Astrocyte of the hippocampus (primary cell): ENCODE measurements around the gene APP.

ENCODE experiments used
- DNase-seq: peaks from one replicate; pipeline ENCODE4 v3.0.0; 2011; ENCODE audit warnings: low read depth, low spot score

Gene APP

DNA sequence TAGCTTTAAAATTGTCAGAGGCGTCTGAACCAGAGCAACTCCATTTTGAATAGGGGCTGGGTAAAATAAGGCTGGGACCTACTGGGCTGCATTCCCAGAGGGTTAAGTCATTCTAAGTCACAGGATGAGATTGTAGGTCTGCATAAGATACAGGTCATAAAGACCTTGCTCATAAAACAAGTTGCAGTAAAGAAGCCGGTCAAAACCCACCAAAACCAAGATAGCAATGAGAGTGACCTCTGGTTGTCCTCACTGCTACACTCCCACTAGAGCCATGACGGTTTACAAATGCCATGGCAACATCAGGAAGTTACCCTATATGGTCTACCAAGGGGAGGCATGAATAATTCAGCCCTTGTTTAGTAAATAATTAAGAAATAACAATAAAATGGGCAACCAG is 292.2 kb downstream of the APP start:
- DNase-seq, result peak; percentile 11

DNA sequence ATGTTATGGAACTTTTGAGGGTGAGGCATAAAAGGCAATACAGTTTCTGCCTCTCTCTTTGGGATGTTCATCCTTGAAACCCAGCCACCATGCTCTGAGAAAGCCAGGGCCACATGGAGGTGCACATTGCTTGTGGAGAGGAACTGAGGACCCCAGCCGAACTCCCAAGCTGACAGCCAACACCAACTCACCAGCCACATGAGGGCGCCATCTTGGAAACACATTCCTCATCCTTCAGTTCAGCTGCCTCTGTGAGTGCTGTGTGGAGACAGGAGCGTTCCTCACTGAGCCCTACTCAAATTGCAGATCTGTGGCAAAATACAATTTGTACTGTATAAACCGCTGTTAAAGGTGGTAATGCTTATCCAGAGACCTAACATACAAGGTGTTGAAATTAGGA is 298.3 kb downstream of the APP start:
- DNase-seq, result no peak

DNA sequence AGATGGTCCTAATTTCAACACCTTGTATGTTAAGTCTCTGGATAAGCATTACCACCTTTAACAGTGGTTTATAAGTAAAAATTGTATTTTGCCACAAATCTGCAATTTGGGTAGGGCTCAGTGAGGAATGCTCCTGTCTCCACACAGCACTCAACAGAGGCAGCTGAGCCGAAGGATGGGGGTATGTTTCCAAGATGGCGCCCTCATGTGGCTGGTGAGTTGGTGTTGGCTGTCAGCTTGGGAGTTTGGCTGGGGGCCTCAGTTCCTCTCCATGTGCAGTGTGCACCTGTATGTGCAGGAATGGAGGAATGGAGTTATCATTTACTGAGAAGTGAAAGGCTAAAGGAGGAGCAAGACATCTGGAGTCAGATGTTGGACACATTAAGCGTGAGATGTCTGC is 299.0 kb downstream of the APP start:
- DNase-seq, result no peak

DNA sequence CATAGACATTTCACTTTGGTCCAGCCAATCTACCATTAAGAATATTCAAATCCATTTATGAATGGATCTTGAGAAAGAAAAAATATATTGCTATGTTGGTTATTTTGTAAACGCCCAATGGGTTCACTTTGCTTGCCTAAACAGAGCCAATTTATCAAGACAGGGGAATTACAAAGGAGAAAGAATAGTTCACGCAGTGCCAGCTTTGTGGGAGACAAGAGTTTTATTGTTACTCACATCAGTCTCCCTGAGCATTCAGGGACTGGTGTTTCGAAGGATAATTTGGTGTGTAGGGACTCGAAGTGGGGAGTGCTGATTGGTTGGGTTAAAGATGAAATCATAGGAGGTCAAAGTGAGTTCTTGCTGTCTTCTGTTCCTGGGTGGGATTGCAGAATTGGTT is 300.5 kb downstream of the APP start:
- no peak for DNase-seq

DNA sequence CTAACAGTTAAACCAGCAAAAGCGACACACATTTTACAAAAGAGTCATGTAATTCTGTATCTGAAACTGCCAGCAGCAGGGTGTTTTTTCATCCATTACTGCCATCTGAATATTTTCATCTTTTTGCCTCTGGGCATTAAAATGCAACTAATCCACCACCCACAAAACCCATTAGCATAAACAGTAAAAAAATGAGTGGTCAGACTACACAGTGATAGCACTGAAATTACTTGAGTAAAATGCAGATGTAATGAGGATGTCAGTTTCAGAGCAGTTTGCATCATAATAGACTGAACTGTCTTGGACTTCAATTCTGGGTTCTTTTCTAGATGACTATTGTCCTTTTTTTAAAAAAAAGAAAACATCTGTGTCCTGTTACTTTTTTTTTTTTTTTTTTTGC is 303.5 kb downstream of the APP start:
- no peak for DNase-seq

DNA sequence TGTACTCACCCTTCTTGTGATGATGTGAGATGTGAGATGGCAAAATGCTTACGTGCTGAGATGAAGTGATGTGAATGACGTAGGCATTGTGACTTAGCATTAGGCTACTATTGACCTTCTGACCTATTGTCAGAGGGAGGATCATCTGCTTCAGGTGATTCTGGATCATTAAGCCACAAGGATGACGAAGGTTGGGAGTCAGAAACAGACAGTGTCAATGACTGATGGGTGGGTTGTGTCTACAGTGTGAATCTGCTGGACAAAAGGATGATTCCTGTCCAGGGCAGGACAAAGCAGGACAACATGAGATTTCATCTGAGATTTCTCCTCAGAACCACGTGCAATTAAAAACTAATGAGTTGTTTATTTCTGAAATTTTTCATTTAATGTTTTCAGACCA is 306.8 kb downstream of the APP start:
- no peak for DNase-seq

DNA sequence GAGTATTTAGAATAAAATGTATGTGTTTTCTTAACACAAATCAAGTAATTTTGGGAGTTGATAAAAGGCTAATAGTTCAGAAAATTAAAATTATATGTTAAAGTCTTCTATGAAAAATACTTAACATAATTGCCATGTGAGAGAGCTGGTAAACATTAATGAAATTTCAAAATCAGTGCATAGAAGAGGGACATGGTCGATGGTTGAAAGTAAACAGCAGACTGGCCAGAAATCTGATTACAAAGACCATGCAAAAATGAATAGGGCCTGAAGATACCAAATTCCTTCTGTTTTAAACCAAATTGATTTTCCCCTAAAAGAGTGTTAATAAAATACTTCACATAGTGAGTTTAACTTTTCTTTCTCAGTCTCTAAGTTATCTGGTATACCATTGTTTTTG is 307.5 kb downstream of the APP start:
- no peak for DNase-seq

DNA sequence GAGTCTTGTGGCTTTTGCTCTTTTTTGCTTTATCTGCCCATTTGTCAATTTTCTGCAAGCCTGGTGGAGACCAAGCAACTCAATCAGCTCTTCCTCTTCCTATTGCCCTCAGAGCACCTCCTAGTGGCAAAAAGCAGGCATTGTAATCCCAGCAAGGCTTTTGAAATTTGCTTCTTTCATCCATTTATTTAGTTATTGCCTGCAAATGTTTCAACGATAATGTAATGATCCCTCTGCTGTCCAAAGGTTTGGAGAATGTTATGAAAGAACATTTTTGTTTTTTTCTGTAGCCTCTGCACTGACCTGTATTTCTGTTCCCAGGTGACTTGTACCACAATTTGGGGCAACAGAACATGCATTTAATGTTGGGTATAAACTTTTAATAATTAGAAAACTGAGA is 308.0 kb downstream of the APP start:
- DNase-seq, result peak; percentile 51

DNA sequence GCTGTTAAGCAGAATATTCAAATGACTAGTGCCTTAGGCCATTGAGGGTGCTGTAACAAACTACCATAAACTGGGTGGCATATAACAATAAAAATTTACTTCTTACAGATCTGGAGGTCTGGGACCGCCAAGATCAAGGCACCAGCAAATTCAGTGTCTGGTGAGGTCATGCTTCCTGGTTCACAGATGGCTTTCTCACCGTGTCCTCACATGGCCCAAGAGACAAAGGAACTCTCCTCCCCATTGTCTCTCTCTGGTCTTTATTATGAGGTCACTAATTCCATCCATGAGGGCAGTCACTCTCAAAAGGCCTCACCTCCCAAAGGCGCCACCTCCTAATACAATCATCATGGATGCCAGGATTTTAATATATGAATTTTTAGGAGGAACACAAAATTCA is 308.5 kb downstream of the APP start:
- DNase-seq, result no peak

DNA sequence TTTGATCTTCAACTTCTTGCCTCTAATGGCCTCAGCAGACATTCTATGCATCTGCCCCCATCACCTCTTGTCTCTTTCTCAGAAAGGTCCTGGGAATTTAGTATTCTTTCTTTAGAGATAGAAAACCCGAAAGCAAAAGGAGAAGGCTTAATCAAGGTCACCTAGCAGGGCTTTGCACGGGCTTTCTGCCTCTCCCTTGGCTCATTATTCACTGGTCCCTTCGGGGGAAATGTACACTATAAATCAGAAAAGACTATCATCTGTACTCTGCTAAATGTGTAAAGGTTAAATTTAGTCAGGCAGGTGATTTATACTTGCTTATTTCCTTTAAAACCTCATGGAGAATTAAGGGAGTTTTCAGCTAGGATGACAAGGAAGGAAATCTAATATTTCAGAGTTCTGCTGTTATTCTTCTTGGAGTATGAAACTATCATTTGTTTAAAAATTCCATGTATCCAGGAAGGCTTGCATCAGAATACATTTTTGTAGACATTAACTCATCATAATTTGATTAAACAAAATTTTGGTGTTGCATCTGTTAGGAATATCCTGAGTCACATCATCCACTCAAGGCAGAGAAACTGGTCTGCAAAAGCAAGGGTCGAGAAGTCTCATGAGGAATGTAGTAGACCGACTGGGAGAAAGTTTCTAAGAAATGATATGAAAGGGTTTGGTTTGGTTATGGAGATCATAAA is 311.2 kb downstream of the APP start:
- no peak for DNase-seq

DNA sequence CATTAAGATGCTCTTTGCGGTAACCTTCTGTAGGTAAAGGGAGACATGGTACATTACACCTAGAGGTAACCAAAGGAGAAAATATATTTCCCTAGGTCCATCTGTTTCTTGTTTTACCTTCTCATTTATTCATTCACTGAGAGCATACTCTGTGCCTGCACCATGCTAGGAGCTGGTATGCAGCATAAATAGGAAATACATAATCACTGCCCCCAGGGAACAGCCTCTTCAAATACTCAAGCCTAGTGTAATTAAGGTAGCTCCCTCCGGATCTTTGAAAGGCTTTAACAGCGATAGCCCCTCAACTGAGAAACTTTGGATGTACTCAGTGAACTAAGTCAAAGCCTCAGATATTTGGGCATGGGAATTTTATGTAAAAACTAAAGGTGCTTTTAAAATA is 312.2 kb downstream of the APP start:
- DNase-seq, result no peak

DNA sequence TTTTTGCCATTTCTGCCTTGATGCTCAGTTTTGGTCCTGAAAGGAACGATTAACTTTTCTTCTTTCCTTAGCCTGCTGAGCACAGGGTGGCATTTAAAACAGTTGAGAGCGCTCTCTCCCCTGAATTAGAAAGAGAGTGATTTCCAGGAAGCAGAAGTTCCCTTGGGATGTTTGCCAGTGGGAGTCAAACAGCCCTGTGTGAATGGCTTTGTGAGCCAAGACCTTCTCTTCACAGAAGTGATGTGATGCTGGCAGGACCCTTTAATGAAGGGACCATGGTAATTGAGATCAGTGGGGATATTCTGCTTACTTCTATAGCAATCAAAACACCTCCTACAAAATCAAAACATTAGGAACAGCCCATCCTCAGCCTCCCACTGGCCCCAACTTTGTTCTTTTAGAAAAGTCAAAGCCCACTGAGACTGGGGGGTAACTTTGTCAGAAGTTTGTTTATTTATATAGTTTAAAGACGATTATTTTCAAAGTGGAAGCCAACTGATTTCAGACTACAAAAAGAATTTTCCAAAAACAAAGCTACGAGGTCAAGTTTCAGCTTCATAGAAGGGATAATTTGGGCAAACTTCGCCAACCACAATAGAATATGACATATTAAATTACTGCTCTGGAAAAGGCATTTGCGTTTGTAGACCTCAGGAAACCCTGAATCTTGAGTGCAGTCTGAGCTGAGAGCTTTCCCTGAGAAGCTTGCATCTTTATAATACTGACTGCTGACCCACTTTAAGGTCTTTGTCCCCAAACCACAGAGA is 313.1 kb downstream of the APP start:
- DNase-seq, result peak; percentile 39

DNA sequence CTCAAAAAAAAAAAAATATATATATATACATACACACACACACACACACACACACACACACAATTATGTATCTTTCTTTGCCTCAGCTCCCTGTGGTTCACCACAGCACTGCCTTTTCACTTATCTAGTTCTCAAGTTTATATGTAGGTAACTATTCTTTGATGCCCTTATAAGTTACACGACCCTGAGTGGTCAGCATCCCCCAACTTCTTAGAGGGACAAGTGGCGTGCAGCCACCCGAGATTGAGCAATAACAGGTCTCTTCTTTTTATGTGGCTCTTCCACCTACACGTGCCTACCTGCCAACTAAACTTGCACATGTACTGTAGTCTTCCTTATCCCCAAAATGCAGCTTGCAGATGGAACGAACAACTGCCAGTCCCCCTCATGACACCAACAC is 315.0 kb downstream of the APP start:
- no peak for DNase-seq

DNA sequence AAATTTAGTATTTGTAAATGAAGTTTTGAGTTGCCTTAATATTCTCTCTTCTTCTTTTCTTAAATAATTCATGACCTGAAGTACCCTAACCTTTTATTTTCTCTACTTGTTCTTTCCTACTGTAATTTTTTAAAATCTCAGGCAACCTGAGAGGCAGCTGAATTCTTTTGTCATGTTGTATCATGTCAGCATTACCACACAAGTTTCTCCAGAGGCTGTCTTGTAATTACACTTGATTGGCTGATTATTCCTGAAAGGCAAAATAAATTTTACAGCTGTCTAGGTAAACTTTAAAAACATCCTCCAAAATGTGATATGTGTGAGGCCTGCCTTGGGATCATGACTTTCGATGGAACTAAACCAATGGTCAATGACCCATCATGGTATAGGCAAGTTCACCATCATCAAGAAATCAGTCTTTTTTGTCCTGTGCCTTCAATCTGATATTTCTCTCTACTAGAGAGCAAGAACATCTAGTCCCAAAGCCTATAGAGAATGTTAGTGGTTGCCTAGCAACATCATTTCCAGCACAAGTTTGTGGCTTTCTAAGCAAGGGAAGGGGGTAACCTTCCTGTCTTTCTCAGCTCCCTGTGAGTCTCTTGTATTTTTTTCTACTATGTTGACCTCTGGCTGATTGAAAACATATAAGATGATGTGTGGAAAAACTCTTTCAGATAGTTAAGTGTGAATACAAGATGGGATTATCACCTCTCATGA is 320.3 kb downstream of the APP start:
- DNase-seq, result peak; percentile 25

DNA sequence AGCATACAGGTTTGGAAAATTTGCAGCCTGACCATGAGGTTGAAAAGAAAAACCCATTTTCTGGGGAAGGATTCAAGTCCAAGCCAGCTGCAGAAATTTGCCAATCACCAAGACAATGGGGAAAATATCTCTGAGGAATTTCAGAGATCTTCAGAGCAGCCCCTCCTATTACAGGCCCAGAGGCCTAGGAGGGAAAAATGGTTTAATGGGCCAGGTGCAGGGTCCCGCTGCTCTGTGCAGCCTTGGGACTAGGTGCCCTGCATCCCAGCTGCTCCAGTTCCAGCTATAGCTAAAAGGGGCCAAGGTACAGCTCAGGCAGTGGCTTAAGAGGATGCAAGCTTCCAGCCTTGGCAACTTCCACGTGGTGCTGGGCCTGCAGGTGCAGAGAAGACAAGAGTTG is 322.3 kb downstream of the APP start:
- no peak for DNase-seq

DNA sequence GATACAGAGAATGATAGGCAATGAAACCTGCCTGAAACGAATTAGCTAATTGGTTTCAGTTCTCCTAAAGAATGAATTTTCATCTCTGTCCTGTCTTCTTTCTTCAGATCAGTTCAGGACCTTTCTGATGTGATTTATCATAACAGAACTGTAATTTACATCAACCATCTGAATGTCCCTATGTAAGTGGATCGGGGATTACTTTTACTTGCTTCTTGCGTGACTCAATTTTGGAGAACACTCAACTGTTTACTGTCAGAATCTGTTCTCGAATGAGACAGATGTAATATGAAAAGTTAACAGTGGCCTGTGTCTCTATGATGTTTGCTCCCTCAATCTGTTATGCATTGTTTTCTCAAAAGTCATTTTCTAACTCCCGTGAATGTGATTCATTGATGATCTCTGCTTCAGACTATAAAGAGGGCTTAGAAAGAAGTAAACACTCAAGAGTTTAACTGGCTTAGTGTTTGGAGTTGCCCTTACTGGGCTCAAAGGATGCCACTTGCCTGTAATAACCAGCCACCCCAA is 324.8 kb downstream of the APP start:
- no peak for DNase-seq

DNA sequence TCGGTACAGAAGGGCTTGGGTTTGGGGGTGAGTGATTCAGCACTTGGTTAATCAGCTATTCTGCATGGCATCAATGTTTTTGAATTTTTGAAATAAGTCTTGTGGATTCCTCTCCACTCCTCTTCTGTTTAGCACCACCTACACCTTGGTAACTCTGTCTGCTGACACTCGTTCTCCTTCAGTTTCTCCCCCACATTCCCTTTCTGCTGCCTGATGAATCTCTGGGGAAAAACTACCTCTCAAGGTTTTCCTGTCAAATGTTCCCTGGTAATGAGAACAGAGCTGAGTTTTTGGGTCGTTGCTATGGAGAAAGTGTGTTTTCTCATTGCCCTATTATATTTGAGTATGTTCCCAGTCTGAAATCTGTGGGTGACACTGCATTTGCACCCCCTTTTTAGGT is 327.6 kb downstream of the APP start:
- DNase-seq, result no peak

DNA sequence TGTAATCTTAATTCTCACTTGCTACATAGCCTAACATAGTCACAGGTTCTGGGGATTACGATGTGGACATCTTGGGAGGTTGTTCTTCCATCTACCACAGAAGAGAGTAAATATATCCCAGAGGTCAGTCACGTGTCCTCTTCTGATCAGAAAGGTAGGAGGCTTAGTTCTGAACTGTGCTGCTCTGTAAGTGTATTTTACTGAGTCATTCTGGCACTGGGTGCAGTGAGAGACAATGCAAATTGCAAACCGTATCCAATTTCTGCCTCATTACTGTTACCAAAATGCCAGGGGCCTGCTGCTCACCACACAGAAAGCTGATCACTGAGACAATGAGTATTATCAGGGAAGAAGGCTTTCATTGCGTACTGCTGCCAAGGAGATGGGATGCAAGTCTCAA is 331.8 kb downstream of the APP start:
- peak; percentile 52 for DNase-seq

DNA sequence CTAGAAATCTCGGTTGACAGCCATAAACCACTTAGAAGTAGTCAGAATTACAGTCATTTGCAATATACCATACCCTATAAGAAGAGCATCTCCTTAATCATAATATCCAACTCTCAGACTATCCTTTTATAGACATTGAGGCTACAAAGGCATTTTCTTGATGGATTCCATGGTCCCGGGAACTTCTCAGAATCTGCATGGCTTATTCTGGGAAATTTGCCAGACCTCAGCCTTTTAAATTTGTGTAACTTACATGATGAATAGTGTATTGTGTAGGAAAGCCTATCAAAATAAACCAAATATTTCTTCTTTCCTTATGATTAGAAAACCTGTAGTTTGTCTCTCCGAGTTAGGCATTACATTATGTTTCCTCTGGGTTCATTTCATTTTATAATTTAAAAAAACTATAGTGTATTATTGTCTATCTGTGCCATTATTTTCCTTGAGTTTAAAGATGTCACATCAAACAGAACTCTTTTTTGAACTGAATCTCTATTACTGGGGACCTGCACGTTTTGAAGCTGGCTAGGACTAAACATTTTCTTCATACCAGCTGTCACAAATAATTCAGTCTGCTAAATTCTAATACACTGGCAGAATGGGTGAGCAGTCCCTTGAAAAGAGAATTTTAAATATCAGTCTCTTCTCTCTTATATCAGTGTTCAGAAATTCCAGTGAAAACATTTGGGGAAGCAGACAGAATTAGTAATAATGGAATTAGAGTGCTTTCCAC is 332.9 kb downstream of the APP start:
- DNase-seq, result peak; percentile 93

DNA sequence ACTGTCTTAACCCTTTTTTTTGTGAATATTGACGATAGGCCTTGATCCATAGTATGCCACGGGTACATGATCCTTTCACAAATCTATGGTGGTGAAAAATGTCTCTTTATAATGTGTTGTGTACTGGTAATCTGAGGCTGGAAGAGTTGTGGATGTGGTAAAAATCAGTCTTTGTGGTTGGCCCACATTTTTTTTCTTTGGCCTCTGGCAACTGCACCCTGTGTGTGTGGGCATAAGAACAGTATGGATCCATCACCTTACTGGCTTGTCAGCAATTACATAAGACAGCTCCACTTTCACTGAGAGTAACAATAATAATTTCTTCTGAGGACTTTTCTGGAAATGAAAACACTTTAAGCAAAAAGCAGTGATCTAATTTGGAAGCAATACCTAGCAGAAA is 334.2 kb downstream of the APP start:
- peak; percentile 83 for DNase-seq

DNA sequence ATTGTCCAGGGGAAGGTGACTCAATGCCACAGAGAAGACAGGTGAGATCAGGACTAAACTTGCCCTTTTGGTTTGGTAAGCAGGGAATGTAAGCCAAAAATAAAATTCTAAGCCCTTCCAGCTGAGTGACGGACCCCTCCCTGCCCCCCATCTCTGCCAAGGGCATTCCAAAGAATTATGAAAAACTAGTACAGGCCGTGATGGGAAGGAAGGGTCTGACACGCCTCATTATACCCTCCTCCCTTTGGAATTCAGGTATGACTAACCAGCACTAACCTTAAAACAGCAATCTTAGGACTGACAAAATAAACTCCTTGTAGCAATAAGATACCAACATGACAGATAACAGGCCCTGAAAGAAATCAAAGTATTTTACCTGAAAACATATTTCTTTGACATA is 336.2 kb downstream of the APP start:
- DNase-seq, result peak; percentile 16
